GM23248 (cell line): ENCODE measurements around the gene RTN4R. TPM values are rescaled to one million over a fixed set of nuclear protein-coding genes. Genes with fewer than 3 reads are reported as not detected.

Experiments
- DNase-seq: peaks from one replicate; pipeline ENCODE4 v3.0.0-alpha.2; 2015
- H2AFZ ChIP-seq: fragments of 200-600 bp; sonication (generic); 2 replicates; pipeline ENCODE4 v1.6.1; 2016; ENCODE audit warnings: antibody characterized with exemption
- H3F3A ChIP-seq: fragments of 200-600 bp; sonication (generic); 2 replicates; pipeline ENCODE4 v1.6.1; 2016; ENCODE audit warnings: mild to moderate bottlenecking, antibody characterized with exemption, mixed run types; ENCODE audit not compliant: insufficient read depth
- H3K27ac ChIP-seq: fragments of 200-600 bp; sonication (generic); 2 replicates; pipeline ENCODE4 v1.5.1; 2016; ENCODE audit warnings: mild to moderate bottlenecking
- H3K27me3 ChIP-seq: fragments of 200-600 bp; sonication (generic); replicated peaks from 2 replicates; pipeline ENCODE4 v1.6.1; 2016; ENCODE audit warnings: mild to moderate bottlenecking; ENCODE audit not compliant: insufficient read depth
- H3K36me3 ChIP-seq: fragments of 200-600 bp; sonication (generic); 2 replicates; pipeline ENCODE4 v1.6.1; 2016; ENCODE audit warnings: low read depth, mild to moderate bottlenecking
- H3K4me1 ChIP-seq: fragments of 200-600 bp; sonication (generic); 2 replicates; pipeline ENCODE4 v1.6.1; 2016; ENCODE audit warnings: mild to moderate bottlenecking; ENCODE audit not compliant: insufficient read depth
- H3K4me2 ChIP-seq: fragments of 200-600 bp; sonication (generic); one replicate; pipeline ENCODE4 v1.6.1; 2016; ENCODE audit warnings: mild to moderate bottlenecking; ENCODE audit not compliant: unreplicated experiment
- H3K4me3 ChIP-seq: fragments of 200-600 bp; sonication (generic); 2 replicates; pipeline ENCODE4 v1.5.1; 2016; ENCODE audit warnings: mild to moderate bottlenecking
- H3K79me2 ChIP-seq: fragments of 200-600 bp; sonication (generic); 2 replicates; pipeline ENCODE4 v1.6.1; 2016; ENCODE audit warnings: mild to moderate bottlenecking; ENCODE audit not compliant: insufficient read depth
- H3K9ac ChIP-seq: fragments of 200-600 bp; sonication (generic); 2 replicates; pipeline ENCODE4 v1.6.1; 2016; ENCODE audit warnings: mild to moderate bottlenecking
- H3K9me2 ChIP-seq: fragments of 200-600 bp; sonication (generic); 2 replicates; pipeline ENCODE4 v1.6.1; 2016; ENCODE audit warnings: mixed run types, mild to moderate bottlenecking, moderate library complexity; ENCODE audit not compliant: insufficient read depth
- H3K9me3 ChIP-seq: fragments of 200-600 bp; sonication (generic); one replicate; pipeline ENCODE4 v1.6.1; 2017; ENCODE audit warnings: low read depth
- H4K20me1 ChIP-seq: fragments of 200-600 bp; sonication (generic); 2 replicates; pipeline ENCODE4 v1.6.0; 2016; ENCODE audit not compliant: insufficient read depth
- EZH2 ChIP-seq: fragments of 200-600 bp; sonication (generic); IDR thresholded peaks from 2 replicates; pipeline ENCODE4 v1.6.1; 2018; ENCODE audit warnings: antibody characterized with exemption, mild to moderate bottlenecking; ENCODE audit not compliant: insufficient read depth, poor library complexity, severe bottlenecking
- EZH2phosphoT487 ChIP-seq: fragments of 200-600 bp; sonication (generic); IDR thresholded peaks from 2 replicates; pipeline ENCODE4 v1.6.1; 2018; ENCODE audit warnings: antibody characterized with exemption, moderate library complexity, mild to moderate bottlenecking, low read depth; ENCODE audit not compliant: insufficient read depth
- WGBS, 2 experiments: methylation state at CpG; one replicate each; pipeline ENCODE4 v1.1.6; 2015 to 2017; ENCODE audit warnings: low lambda C conversion rate in 2 of 2, low coverage in 1 of 2; ENCODE audit errors: missing lambda C conversion rate in 2 of 2; 5-methylcytosine and 5-hydroxymethylcytosine counted together
- in situ Hi-C: fragments of 300-500 bp; cut with MboI; formaldehyde crosslinking; loops from 2 replicates; pipeline ENCODE4 v1.15.0; 2020
- polyA plus RNA-seq: library from polyadenylated mRNA; unstranded; fragments of >200 nt; fragmentation: Nextera tagmentation; extraction: Ambion mirVana; gene quantifications from 2 replicates; pipeline ENCODE4 v1.2.1, GENCODE V29; 2016
- total RNA-seq: library from RNA; depleted of rRNA; stranded (reverse); fragments of >200 nt; shearing (Covaris generic); gene quantifications from 2 replicates; pipeline ENCODE4 v1.2.3, GENCODE V29; 2014

Gene RTN4R
- total and polyA plus RNA-seq, 2 experiments from 2014 or later: 0.25 TPM; not detected in 1

DNA sequence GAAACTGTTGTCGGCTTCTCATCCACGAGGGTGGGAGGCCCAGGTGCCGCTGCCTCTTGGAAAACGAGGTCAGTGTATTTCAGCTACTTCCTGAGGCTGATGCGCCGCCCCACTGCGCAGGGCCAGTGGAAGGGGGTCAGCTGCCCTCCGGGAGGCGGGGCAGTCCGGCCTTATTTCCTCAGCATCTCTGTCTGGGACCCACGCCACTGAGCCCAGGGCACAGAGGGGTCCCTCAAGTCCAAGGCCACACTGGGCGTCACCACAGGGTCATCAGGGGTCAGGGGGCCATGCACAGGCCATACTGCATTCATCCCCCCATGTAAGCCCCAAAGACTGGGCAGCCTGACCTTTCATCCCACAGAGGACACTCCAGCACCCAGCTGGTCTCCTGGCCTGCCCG, 12.1 kb downstream of the RTN4R start:
- Histone ChIP-seq H3K36me3 (no peaks in the 10 kb centered on the region), H3K4me1 (no peaks in the 10 kb centered on the region), H3K9me3 (no peaks in the 10 kb centered on the region), H4K20me1 (no peaks in the 10 kb centered on the region), H3K9ac (no peak overlapping the region), H3K79me2 (no peaks in the 10 kb centered on the region), H3K4me2 (no peak overlapping the region), H3K27ac (no peak overlapping the region), H3F3A (0 out of 2 replicates have a peak, but pooled peaks cover 8% of the 10 kb centered on the region), H3K9me2 (no peaks in the 10 kb centered on the region), H3K27me3 (peaks cover 6% of the 10 kb centered on the region; the same call in 1 of the 2 replicates), H2AFZ (no peak overlapping the region), H3K4me3 (no peak overlapping the region)
- no peak for DNase-seq
- TF ChIP-seq EZH2 (no peak), EZH2phosphoT487 (no peak)
- in situ Hi-C loops: no loop called here
- 80 to 85% methylated on average over 13 of the region's 13 CpGs for WGBS, 2 experiments

DNA sequence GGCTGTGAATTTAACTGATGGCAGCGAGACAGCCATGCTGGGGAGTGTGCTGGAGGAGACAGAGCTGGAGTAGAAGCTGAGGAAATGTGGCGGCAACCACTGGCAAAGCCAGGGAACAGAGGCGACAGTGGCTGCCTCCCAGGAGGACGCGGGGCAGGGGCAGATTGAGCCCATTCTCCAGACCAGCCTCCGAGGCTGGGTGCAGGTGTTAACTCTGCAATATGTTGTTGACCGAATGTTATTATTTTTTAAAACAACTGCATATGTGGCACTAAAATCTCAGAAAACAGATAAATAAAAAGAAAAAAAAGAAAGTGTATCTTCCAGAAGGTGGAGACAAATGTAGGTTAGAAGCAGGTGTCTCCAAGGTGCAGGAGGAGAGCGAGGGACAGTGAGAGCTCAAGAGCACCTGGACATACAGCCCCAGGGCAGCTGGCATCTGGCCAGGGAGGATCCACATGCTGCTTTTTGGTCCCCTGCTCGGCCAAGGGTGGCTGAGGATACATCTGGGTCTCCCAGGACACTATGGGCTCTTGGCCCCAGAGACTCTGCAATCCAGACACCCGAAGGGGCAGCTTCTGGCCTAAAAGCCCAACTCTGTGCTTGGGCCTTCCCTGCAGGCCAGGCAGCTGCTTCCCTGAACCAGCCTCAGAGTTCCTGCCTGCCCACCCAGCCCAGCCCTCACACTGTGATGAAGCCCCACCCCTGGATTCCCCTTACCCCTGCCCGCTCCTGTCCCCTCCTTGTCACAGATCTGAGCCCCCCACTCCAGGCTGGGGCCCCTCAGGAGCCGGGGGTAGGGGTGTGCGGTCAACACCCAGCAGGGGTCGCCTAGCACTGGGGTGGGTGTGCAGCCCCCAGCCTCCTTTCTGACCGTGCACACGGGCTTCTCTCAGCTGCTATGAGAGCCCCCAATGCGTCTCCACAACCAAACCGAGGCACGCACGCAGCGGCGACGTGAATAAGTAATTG, 12.9 kb downstream of the RTN4R start:
- WGBS, 2 experiments: 64 to 71% methylated on average over 22 to 23 of the region's 23 CpGs
- no peaks in the 10 kb centered on the region for H3K4me1 ChIP-seq
- no peaks in the 10 kb centered on the region for H3K79me2 ChIP-seq
- no peaks in the 10 kb centered on the region for H3K36me3 ChIP-seq
- H3F3A ChIP-seq: 0 out of 2 replicates have a peak, but pooled peaks cover 8% of the 10 kb centered on the region
- no peak overlapping the region for H3K4me3 ChIP-seq
- H3K27ac ChIP-seq: no peak overlapping the region
- H3K4me2 ChIP-seq: no peak overlapping the region
- in situ Hi-C loops: no loop called here
- H3K9me2 ChIP-seq: no peaks in the 10 kb centered on the region
- no peaks in the 10 kb centered on the region for H4K20me1 ChIP-seq
- no peak overlapping the region for H2AFZ ChIP-seq
- DNase-seq: no peak
- H3K27me3 ChIP-seq: peaks cover 6% of the 10 kb centered on the region; the same call in 1 of the 2 replicates
- no peaks in the 10 kb centered on the region for H3K9me3 ChIP-seq
- no peak overlapping the region for H3K9ac ChIP-seq
- no peak for TF ChIP-seq EZH2
- no peak for TF ChIP-seq EZH2phosphoT487

DNA sequence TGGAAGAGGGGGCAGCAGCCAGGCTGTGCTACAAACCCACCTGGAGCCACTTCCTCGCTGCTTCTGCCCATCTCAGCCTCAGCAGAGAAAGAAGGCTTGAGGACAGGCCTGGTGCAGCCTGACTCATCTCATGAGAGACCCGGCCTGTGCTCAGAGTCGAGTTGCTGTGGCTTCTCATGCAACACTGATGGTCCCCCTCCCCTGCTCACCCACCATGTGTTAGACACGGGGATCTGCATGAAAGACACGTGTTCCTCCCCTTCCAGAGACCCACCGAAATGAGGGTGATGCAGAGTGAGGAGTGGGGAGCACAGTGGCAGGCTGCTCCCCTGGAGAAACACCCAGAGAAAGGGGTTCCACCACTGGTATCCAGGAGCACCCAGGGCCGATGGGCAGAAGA, 15.0 kb downstream of the RTN4R start:
- H3K27ac ChIP-seq: no peak overlapping the region
- no peak overlapping the region for H2AFZ ChIP-seq
- no peaks in the 10 kb centered on the region for H3K9me2 ChIP-seq
- no peak overlapping the region for H3K4me3 ChIP-seq
- no peaks in the 10 kb centered on the region for H3K79me2 ChIP-seq
- TF ChIP-seq EZH2 (no peak), EZH2phosphoT487 (no peak)
- DNase-seq: no peak
- no peaks in the 10 kb centered on the region for H3K4me1 ChIP-seq
- no peaks in the 10 kb centered on the region for H4K20me1 ChIP-seq
- no peaks in the 10 kb centered on the region for H3K9me3 ChIP-seq
- no peak overlapping the region for H3K9ac ChIP-seq
- peaks cover 6% of the 10 kb centered on the region; the same call in 1 of the 2 replicates for H3K27me3 ChIP-seq
- WGBS, 2 experiments: 28 to 32% methylated on average over 7 of the region's 7 CpGs
- H3K4me2 ChIP-seq: no peak overlapping the region
- H3F3A ChIP-seq: 0 out of 2 replicates have a peak, but pooled peaks cover 8% of the 10 kb centered on the region
- in situ Hi-C loops: no loop called here
- no peaks in the 10 kb centered on the region for H3K36me3 ChIP-seq

DNA sequence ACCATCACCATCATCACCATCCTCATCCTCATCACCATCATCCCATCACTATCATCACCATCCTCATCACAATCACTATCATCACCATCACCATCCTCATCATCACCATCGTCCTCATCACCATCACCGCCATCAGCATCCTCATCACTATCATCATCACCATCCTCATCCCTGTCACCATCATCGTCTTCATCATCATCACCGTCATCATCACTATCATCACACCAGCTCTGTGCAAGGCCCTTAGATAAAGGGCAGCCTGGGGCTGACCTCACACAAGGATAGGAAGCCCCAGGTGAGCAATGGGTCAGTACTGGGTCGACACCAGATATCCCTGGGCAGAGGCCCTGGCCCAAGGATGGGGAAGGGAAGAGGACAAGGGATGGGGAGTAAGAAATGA, 16.1 kb downstream of the RTN4R start:
- no peaks in the 10 kb centered on the region for H3K79me2 ChIP-seq
- 0 out of 2 replicates have a peak, but pooled peaks cover 8% of the 10 kb centered on the region for H3F3A ChIP-seq
- H3K27me3 ChIP-seq: peaks cover 6% of the 10 kb centered on the region; the same call in 1 of the 2 replicates
- no peak overlapping the region for H3K4me2 ChIP-seq
- no peaks in the 10 kb centered on the region for H3K9me2 ChIP-seq
- H3K27ac ChIP-seq: no peak overlapping the region
- no peak overlapping the region for H3K9ac ChIP-seq
- H3K4me3 ChIP-seq: no peak overlapping the region
- no peaks in the 10 kb centered on the region for H3K36me3 ChIP-seq
- no peak overlapping the region for H2AFZ ChIP-seq
- no peak for DNase-seq
- TF ChIP-seq EZH2phosphoT487 (no peak), EZH2 (no peak)
- H3K9me3 ChIP-seq: no peaks in the 10 kb centered on the region
- 59 to 72% methylated on average over 5 of the region's 5 CpGs for WGBS, 2 experiments
- H4K20me1 ChIP-seq: no peaks in the 10 kb centered on the region
- in situ Hi-C loops: no loop called here
- H3K4me1 ChIP-seq: no peaks in the 10 kb centered on the region
